BJ (cell line): ENCODE measurements around the gene TCP11L1. TPM values are rescaled to one million over a fixed set of nuclear protein-coding genes. Genes with fewer than 3 reads are reported as not detected.

Experiments
- CTCF ChIA-PET: fragments of 350-600 bp; formaldehyde crosslinking; extraction: SDS; loops from one replicate; lab custom pipeline; 2021; ENCODE audit warnings: antibody characterized with exemption, inconsistent platforms; lab: Yijun Ruan, JAX
- POLR2A ChIA-PET: fragments of 300-600 bp; sonication (Branson Sonifier 250); formaldehyde crosslinking; extraction: SDS; loops from one replicate; lab custom pipeline; 2021; ENCODE audit warnings: antibody characterized with exemption; lab: Charles Lee
- DNase-seq: peaks from one replicate; pipeline ENCODE4 v3.0.0-alpha.2; 2011; ENCODE audit warnings: low read depth
- H3K27me3 ChIP-seq: 2 replicates; pipeline ENCODE4 v1.6.0; 2011; ENCODE audit warnings: low read length; ENCODE audit not compliant: control insufficient read depth, insufficient read depth
- H3K36me3 ChIP-seq: 2 replicates; pipeline ENCODE4 v1.5.1; 2011; ENCODE audit warnings: low read length; ENCODE audit not compliant: control insufficient read depth, insufficient read depth
- H3K4me3 ChIP-seq: 2 replicates; pipeline ENCODE4 v1.5.1; 2011; ENCODE audit warnings: low read depth, mild to moderate bottlenecking, control low read depth, low read length
- CTCF ChIP-seq: IDR thresholded peaks from 2 replicates; pipeline ENCODE4 v1.5.1; 2011; ENCODE audit warnings: low read depth, mild to moderate bottlenecking, control low read depth, inconsistent platforms, low read length, moderate library complexity; ENCODE audit not compliant: insufficient read depth
- polyA plus RNA-seq: library from polyadenylated mRNA; depleted of rRNA; stranded (reverse); fragments of >200 nt; gene quantifications from 2 replicates; pipeline ENCODE4 v1.2.3, GENCODE V29; 2011

The TCP11L1 gene
- polyA plus RNA-seq, 1 experiment, result 20.2 TPM

GRCh38 chr11:33001281-33001680 lies 38.1 kb upstream of the TCP11L1 start:
- DNase-seq, result no peak
- POLR2A ChIA-PET, result no interaction called here
- no peaks in the 10 kb centered on the region for H3K36me3 ChIP-seq
- CTCF ChIA-PET, result interaction anchor here (0.7 to 1.1 kb wide), 2 partner anchors 9 to 64 kb away, joined by 3 read pairs; no protein-coding TSS in a partner anchor
- no peak overlapping the region for H3K4me3 ChIP-seq
- H3K27me3 ChIP-seq, result no peaks in the 10 kb centered on the region
- no peak for TF ChIP-seq CTCF

- Histone ChIP-seq H3K36me3 (no peaks in the 10 kb centered on the region), H3K4me3 (no peak overlapping the region), H3K27me3 (no peaks in the 10 kb centered on the region)
- ChIA-PET CTCF (interaction anchor here (0.7 to 1.1 kb wide), 2 partner anchors 9 to 63 kb away, joined by 3 read pairs; no protein-coding TSS in a partner anchor), POLR2A (no interaction called here)
- no peak for DNase-seq
- no peak for TF ChIP-seq CTCF
Observed at GRCh38 chr11:33001751-33002542, 37.4 kb upstream of the TCP11L1 start.

GRCh38 chr11:33005175-33005574 lies 34.2 kb upstream of the TCP11L1 start:
- Histone ChIP-seq H3K4me3 (no peak overlapping the region), H3K27me3 (no peaks in the 10 kb centered on the region), H3K36me3 (no peaks in the 10 kb centered on the region)
- no peak for DNase-seq
- ChIA-PET POLR2A (interaction anchor here (0.7 kb wide), 1 partner anchor 1351 kb away, joined by 3 read pairs; no protein-coding TSS in a partner anchor), CTCF (no interaction called here)
- TF ChIP-seq CTCF, result no peak

- TF ChIP-seq CTCF, result no peak
Observed at GRCh38 chr11:33006010-33006409, 33.4 kb upstream of the TCP11L1 start.

GRCh38 chr11:33013755-33014154 lies 25.6 kb upstream of the TCP11L1 start:
- CTCF ChIA-PET, result interaction anchor here (0.7 kb wide), 1 partner anchor 125 kb away, joined by 3 read pairs; no protein-coding TSS in a partner anchor
- POLR2A ChIA-PET, result no interaction called here
- no peak for DNase-seq
- no peak overlapping the region for H3K4me3 ChIP-seq
- no peaks in the 10 kb centered on the region for H3K36me3 ChIP-seq
- TF ChIP-seq CTCF, result no peak
- H3K27me3 ChIP-seq, result no peaks in the 10 kb centered on the region

More at GRCh38 chr11:33006010-33006409, 33.4 kb upstream of the TCP11L1 start:
- no peak overlapping the region for H3K4me3 ChIP-seq
- no peaks in the 10 kb centered on the region for H3K36me3 ChIP-seq
- no peaks in the 10 kb centered on the region for H3K27me3 ChIP-seq
- no peak for DNase-seq
- CTCF ChIA-PET, result no interaction called here
- POLR2A ChIA-PET, result interaction anchor here (0.7 kb wide), 1 partner anchor 1350 kb away, joined by 3 read pairs; no protein-coding TSS in a partner anchor
